Fibroblast of skin of right quadriceps (primary cell): Measurements from ENCODE around the gene NCOA4.
A peak's percentile ranks its signal among the peaks of the same experiment; 100 is the strongest.
"Not testable (repeated sequence)": the region's sequence is repeated elsewhere in the genome, so short reads cannot be mapped to it uniquely, and the experiment has no call there.

Source experiments
- DNase-seq: peaks from one replicate; pipeline ENCODE4 v3.0.0-alpha.2; 2013

The NCOA4 gene

GRCh38 chr10:46030091-46030937, at the start of gene NCOA4:
TSS of gene NCOA4 (minus strand) at chr10:46030623. CDS start at chr10:46016680, 13,943 bp downstream.
- DNase-seq = peak; percentile 97

GRCh38 chr10:46079831-46080585, 49.6 kb upstream of the NCOA4 start:
- no peak for DNase-seq

GRCh38 chr10:46077731-46078413, 47.4 kb upstream of the NCOA4 start:
- DNase-seq = no peak

- DNase-seq = peak; percentile 6
Measured at GRCh38 chr10:46077141-46077554, 46.7 kb upstream of the NCOA4 start.

- DNase-seq = no peak
Measured at GRCh38 chr10:46075869-46076268, 45.4 kb upstream of the NCOA4 start.

GRCh38 chr10:46074196-46074946, 43.9 kb upstream of the NCOA4 start:
- no peak for DNase-seq

GRCh38 chr10:46073564-46073963, 43.1 kb upstream of the NCOA4 start:
- no peak for DNase-seq

GRCh38 chr10:46070749-46071148, 40.3 kb upstream of the NCOA4 start:
- no peak for DNase-seq

GRCh38 chr10:46069771-46070463, 39.5 kb upstream of the NCOA4 start:
- DNase-seq = no peak

- DNase-seq = no peak
Measured at GRCh38 chr10:46068905-46069304, 38.5 kb upstream of the NCOA4 start.

GRCh38 chr10:46068117-46068516, 37.7 kb upstream of the NCOA4 start:
- DNase-seq = no peak

- DNase-seq = no peak
Measured at GRCh38 chr10:46064269-46064817, 33.9 kb upstream of the NCOA4 start.

GRCh38 chr10:46062723-46063428, 32.5 kb upstream of the NCOA4 start:
- DNase-seq = no peak

- DNase-seq = no peak
Measured at GRCh38 chr10:46060706-46061105, 30.3 kb upstream of the NCOA4 start.

GRCh38 chr10:46057927-46058326, 27.5 kb upstream of the NCOA4 start:
- DNase-seq = not testable (repeated sequence)

GRCh38 chr10:46057038-46057437, 26.6 kb upstream of the NCOA4 start:
- no peak for DNase-seq

GRCh38 chr10:46055771-46056170, 25.3 kb upstream of the NCOA4 start:
- DNase-seq = no peak

- DNase-seq = no peak
Measured at GRCh38 chr10:46053534-46054434, 23.4 kb upstream of the NCOA4 start.

- no peak for DNase-seq
Measured at GRCh38 chr10:46052791-46053375, 22.5 kb upstream of the NCOA4 start.
